GM12878 (cell line): ENCODE results near the gene TECR. TPM values are rescaled to one million over a fixed set of nuclear protein-coding genes. Genes with fewer than 3 reads are reported as not detected.

ENCODE experiments used
- ATAC-seq: fragments of 200-7000 bp; cut with Tn5 transposase; 3 replicates; pipeline ENCODE4 v1.9.1; 2020; ENCODE audit warnings: mild to moderate bottlenecking, moderate library complexity
- BruUV-seq: library from RNA; stranded (reverse); fragments of 400-500 nt; replicated peaks from 2 replicates; lab custom pipeline; 2021; lab: Mats Ljungman, UMichigan
- CTCF ChIA-PET: fragments of 300-600 bp; sonication (Branson Sonifier 250); formaldehyde crosslinking; extraction: SDS; loops from one replicate; lab custom pipeline; 2021; ENCODE audit warnings: inconsistent platforms; lab: Yijun Ruan, JAX
- POLR2A ChIA-PET: fragments of 350-600 bp; formaldehyde crosslinking; extraction: SDS; loops from one replicate; lab custom pipeline; 2021; ENCODE audit warnings: inconsistent platforms; lab: Charles Lee
- RAD21 ChIA-PET: fragments of 300-600 bp; sonication (Branson Sonifier 250); formaldehyde crosslinking; loops from one replicate; lab custom pipeline; 2023; ENCODE audit warnings: antibody characterized with exemption; ENCODE audit not compliant: unreplicated experiment; lab: Charles Lee
- SMC1A ChIA-PET: fragments of 300-600 bp; sonication (Branson Sonifier 250); formaldehyde crosslinking; loops from one replicate; lab custom pipeline; 2023; ENCODE audit not compliant: unreplicated experiment, uncharacterized antibody; lab: Charles Lee
- DNase-seq: peaks from one replicate; pipeline ENCODE4 v3.0.0-alpha.2; 2011; ENCODE audit warnings: low read depth, low spot score
- FAIRE-seq: peaks from 3 replicates; lab custom pipeline; 2011; peaks lifted over from hg19 to GRCh38; lab: Jason Lieb, UNC
- H2AFZ ChIP-seq: 2 replicates; pipeline ENCODE4 v1.6.0; 2011; ENCODE audit warnings: low read depth, low read length, control low read depth; ENCODE audit not compliant: control insufficient read depth
- H3K27ac ChIP-seq: 2 replicates; pipeline ENCODE4 v1.5.1; 2011; ENCODE audit warnings: control low read depth; ENCODE audit not compliant: control insufficient read depth, insufficient read depth
- H3K27me3 ChIP-seq, 2 experiments: replicated peaks in 1 of 2; 2 replicates each; pipeline versions ENCODE4 v1.6.0 to v1.6.1; 2011; ENCODE audit warnings: low read length in 1 of 2; ENCODE audit not compliant: control insufficient read depth in 2 of 2, insufficient read depth in 2 of 2
- H3K36me3 ChIP-seq, 2 experiments: 2 replicates each; pipeline ENCODE4 v1.5.1; 2011; ENCODE audit warnings: low read length in 1 of 2; ENCODE audit not compliant: control insufficient read depth in 2 of 2, insufficient read depth in 2 of 2
- H3K4me1 ChIP-seq: 2 replicates; pipeline ENCODE4 v1.6.1; 2011; ENCODE audit warnings: mild to moderate bottlenecking, low read length, moderate library complexity, mixed read lengths; ENCODE audit not compliant: control insufficient read depth, insufficient read depth
- H3K4me2 ChIP-seq: 2 replicates; pipeline ENCODE4 v1.6.0; 2011; ENCODE audit warnings: control low read depth; ENCODE audit not compliant: control insufficient read depth, insufficient read depth
- H3K4me3 ChIP-seq: fragments of 200-600 bp; sonication (generic); 2 replicates; pipeline ENCODE4 v1.5.1; 2016
- H3K79me2 ChIP-seq: 2 replicates; pipeline ENCODE4 v1.6.0; 2011; ENCODE audit warnings: low read length; ENCODE audit not compliant: control insufficient read depth, insufficient read depth
- H3K9ac ChIP-seq: 2 replicates; pipeline ENCODE4 v1.8.0; 2011; ENCODE audit warnings: low read length, control low read depth, mixed read lengths; ENCODE audit not compliant: control insufficient read depth, insufficient read depth
- H3K9me3 ChIP-seq: replicated peaks from 3 replicates; pipeline ENCODE4 v1.5.1; 2011; ENCODE audit warnings: mild to moderate bottlenecking, low read length; ENCODE audit not compliant: control insufficient read depth, insufficient read depth
- H4K20me1 ChIP-seq: 2 replicates; pipeline ENCODE4 v1.6.0; 2011; ENCODE audit not compliant: control insufficient read depth, insufficient read depth
- BACH1 ChIP-seq: fragments of 450-650 bp; IDR thresholded peaks from 2 replicates; pipeline ENCODE4 v1.6.1; 2017; ENCODE audit warnings: mild to moderate bottlenecking, borderline replicate concordance
- ESRRA ChIP-seq: IDR thresholded peaks from 2 replicates; pipeline ENCODE4 v1.6.1; 2012; ENCODE audit warnings: mild to moderate bottlenecking, low read length, improper control_type of control experiment
- ETV6 ChIP-seq, 2 experiments: fragments of 450-650 bp in 1 of 2; IDR thresholded peaks in 1 of 2; conservative IDR thresholded peaks in 1 of 2; 2 replicates each; pipeline ENCODE4 v1.6.1; 2014; ENCODE audit warnings: antibody characterized with exemption in 1 of 2, borderline replicate concordance in 1 of 2, low read depth in 1 of 2, mild to moderate bottlenecking in 1 of 2, moderate library complexity in 1 of 2
- HCFC1 ChIP-seq: fragments of 150-350 bp; IDR thresholded peaks from 2 replicates; pipeline ENCODE4 v1.6.1; 2014; ENCODE audit warnings: low read length
- MTA3 ChIP-seq: IDR thresholded peaks from 2 replicates; pipeline ENCODE4 v1.6.1; 2012; ENCODE audit warnings: low read length, inconsistent platforms, borderline replicate concordance
- NBN ChIP-seq: fragments of 450-650 bp; IDR thresholded peaks from 2 replicates; pipeline ENCODE4 v1.6.1; 2016
- NRF1 ChIP-seq: conservative IDR thresholded peaks from 2 replicates; pipeline ENCODE4 v1.6.1; 2011; ENCODE audit warnings: mild to moderate bottlenecking, low read depth, low read length, improper control_type of control experiment
- PML ChIP-seq: IDR thresholded peaks from 2 replicates; pipeline ENCODE4 v1.6.1; 2012; ENCODE audit warnings: low read length, inconsistent platforms
- POLR2AphosphoS2 ChIP-seq: IDR thresholded peaks from 2 replicates; pipeline ENCODE4 v1.6.1; 2011; ENCODE audit warnings: low read depth, mild to moderate bottlenecking, low read length, improper control_type of control experiment, moderate library complexity
- SREBF2 ChIP-seq: IDR thresholded peaks from 2 replicates; pipeline ENCODE4 v1.6.1; 2012; ENCODE audit warnings: mild to moderate bottlenecking, low read length
- STAT1 ChIP-seq: fragments of 450-650 bp; conservative IDR thresholded peaks from 2 replicates; pipeline ENCODE4 v1.6.1; 2014; ENCODE audit warnings: antibody characterized with exemption, mild to moderate bottlenecking
- STAT3 ChIP-seq: IDR thresholded peaks from 2 replicates; pipeline ENCODE4 v1.6.1; 2011; ENCODE audit warnings: low read depth, low read length, improper control_type of control experiment
- TCF7 ChIP-seq: IDR thresholded peaks from 2 replicates; pipeline ENCODE4 v1.6.1; 2014; ENCODE audit warnings: antibody characterized with exemption, borderline replicate concordance
- ZNF384 ChIP-seq: IDR thresholded peaks from 2 replicates; pipeline ENCODE4 v1.6.1; 2012; ENCODE audit warnings: low read depth, mild to moderate bottlenecking, low read length, improper control_type of control experiment, borderline replicate concordance
- ZZZ3 ChIP-seq: IDR thresholded peaks from 2 replicates; pipeline ENCODE4 v1.6.1; 2011; ENCODE audit warnings: low read depth; ENCODE audit not compliant: control insufficient read depth, insufficient read length
- WGBS: methylation state at CpG from one replicate; pipeline ENCODE4 v1.1.6; 2016; ENCODE audit warnings: low lambda C conversion rate; ENCODE audit not compliant: insufficient replicate concordance, insufficient coverage; ENCODE audit errors: missing lambda C conversion rate; 5-methylcytosine and 5-hydroxymethylcytosine counted together
- in situ Hi-C: fragments of 300-500 bp; cut with MboI; formaldehyde crosslinking; loops from 9 replicates; pipeline ENCODE4 v1.14.3; 2018; ENCODE audit warnings: mixed read lengths
- intact Hi-C: fragments of 100-400 bp; cut with micrococcal nuclease; formaldehyde crosslinking; loops from one replicate; pipeline ENCODE4 v1.14.2; 2022; ENCODE audit not compliant: unreplicated experiment
- polyA plus RNA-seq, 11 experiments: library from polyadenylated mRNA; depleted of rRNA in 4 of 11; unstranded in 6 of 11; stranded (reverse) in 5 of 11; fragments of >200 nt; fragmentation: Nextera tagmentation in 4 of 11; fragmentation: Illumina TruSeq in 1 of 11; extraction: Ambion mirVana in 4 of 11; extraction: Trizol in 1 of 11; gene quantifications; 1 replicate in 1 of 11; 2 replicates in 10 of 11; pipeline versions ENCODE4 v1.2.1 to v1.2.3, GENCODE V29; 2011 to 2016; ENCODE audit warnings: inconsistent platforms in 2 of 11, missing spikeins in 2 of 11, low read depth in 1 of 11
- total RNA-seq, 4 experiments: library from RNA; depleted of rRNA in 3 of 4; stranded (reverse); fragments of >200 nt in 3 of 4; fragmentation: Illumina TruSeq in 1 of 4; extraction: Trizol in 1 of 4; gene quantifications; 2 replicates each; pipeline versions ENCODE4 v1.2.1 to v1.2.3, GENCODE V29; 2013 to 2021
- TF ChIP-seq, protein P1 (sequence below): fragments of 150-350 bp; IDR thresholded peaks from 2 replicates; pipeline ENCODE4 v1.6.1; 2014; ENCODE audit warnings: mild to moderate bottlenecking, low read depth, low read length

Gene TECR
- total and polyA plus RNA-seq, 10 of the 15 experiments (the other 5 are each of a cell fraction or from before 2014, with no cell fraction given), result 9.6 to 157 (median 64.2) TPM

DNA sequence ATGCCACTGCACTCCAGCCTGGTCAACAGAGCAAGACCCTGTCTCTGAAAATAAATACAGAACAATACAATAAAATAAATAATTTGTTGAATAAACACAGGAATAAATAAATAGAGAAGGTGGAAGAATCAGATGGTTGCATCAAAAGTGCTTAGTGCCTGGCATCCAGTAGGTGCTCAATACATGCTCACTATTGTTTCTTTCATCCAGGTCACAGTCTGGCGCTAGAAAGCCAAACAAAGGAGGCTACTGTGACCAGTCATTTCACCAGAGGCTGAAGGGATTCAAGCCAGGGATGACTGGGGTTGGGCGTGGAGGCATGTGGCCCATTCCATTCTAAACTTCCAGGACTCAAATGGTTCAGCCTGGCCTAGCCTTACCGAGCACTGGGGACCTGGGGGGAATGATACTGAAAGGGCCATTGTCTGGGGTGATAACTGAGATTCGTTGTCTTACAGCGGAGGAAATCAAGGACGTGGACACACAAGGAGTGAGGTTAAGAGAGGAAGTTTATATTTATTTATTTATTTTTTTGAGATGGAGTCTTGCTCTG lies 46.1 kb downstream of the TECR start:
- intact Hi-C loops, result loop anchor here (10.0 kb wide), 1 partner anchor 209 kb away; no protein-coding TSS in a partner anchor
- CTCF ChIA-PET, result interaction anchor here (1.1 to 14.6 kb wide), 7 partner anchors 11 to 517 kb away, joined by 4 to 803 read pairs (median 12); partner anchors contain the start of genes ADGRE3 and ZNF333

More for the DNA sequence above, 46.1 kb downstream of the TECR start:
- no peak for ATAC-seq
- in situ Hi-C loops, result loop anchor here (25.0 kb wide), 1 partner anchor 2012 kb away; no protein-coding TSS in a partner anchor
- POLR2A ChIA-PET, result interaction anchor here (11.9 kb wide), 1 partner anchor 112 kb away, joined by 190 read pairs; the partner anchor contains the start of gene ZNF333
- DNase-seq, result no peak
- no peak for TF ChIP-seq PML
- no peak for TF ChIP-seq NRF1
- no peak for TF ChIP-seq STAT3
- TF ChIP-seq ETV6 (conservative IDR thresholded peaks at IDR 0.05 in 1 of 2, IDR thresholded peaks at IDR 0.05 in 1 of 2; ENCODE audit: borderline replicate concordance in 1 of 2, low read depth in 1 of 2), result no peak
- TF ChIP-seq ZNF384, result no peak
- TF ChIP-seq, protein P1, sequence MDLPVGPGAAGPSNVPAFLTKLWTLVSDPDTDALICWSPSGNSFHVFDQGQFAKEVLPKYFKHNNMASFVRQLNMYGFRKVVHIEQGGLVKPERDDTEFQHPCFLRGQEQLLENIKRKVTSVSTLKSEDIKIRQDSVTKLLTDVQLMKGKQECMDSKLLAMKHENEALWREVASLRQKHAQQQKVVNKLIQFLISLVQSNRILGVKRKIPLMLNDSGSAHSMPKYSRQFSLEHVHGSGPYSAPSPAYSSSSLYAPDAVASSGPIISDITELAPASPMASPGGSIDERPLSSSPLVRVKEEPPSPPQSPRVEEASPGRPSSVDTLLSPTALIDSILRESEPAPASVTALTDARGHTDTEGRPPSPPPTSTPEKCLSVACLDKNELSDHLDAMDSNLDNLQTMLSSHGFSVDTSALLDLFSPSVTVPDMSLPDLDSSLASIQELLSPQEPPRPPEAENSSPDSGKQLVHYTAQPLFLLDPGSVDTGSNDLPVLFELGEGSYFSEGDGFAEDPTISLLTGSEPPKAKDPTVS, result no peak
- no peak for TF ChIP-seq SREBF2
- TF ChIP-seq BACH1, result no peak
- TF ChIP-seq ZZZ3, result no peak
- no peak for TF ChIP-seq TCF7
- no peak for TF ChIP-seq HCFC1
- no peak for TF ChIP-seq STAT1
- no peak for TF ChIP-seq MTA3
- TF ChIP-seq POLR2AphosphoS2, result no peak
- TF ChIP-seq NBN, result no peak
- no peak for TF ChIP-seq ESRRA
- no peaks in the 10 kb centered on the region for H3K27me3 ChIP-seq
- H3K36me3 ChIP-seq, result no peaks in the 10 kb centered on the region
- no peaks in the 10 kb centered on the region for H3K9me3 ChIP-seq
- peaks cover 20% of the 10 kb centered on the region for H3K4me1 ChIP-seq
- RAD21 ChIA-PET, result interaction anchor here (1.4 to 13.6 kb wide), 3 partner anchors 97 to 112 kb away, joined by 3 to 593 read pairs (median 11); partner anchors contain the start of gene ZNF333
- H3K27ac ChIP-seq, result no peak overlapping the region
- H3K9ac ChIP-seq, result no peak overlapping the region
- H2AFZ ChIP-seq, result no peak overlapping the region
- H3K4me2 ChIP-seq, result no peak overlapping the region
- SMC1A ChIA-PET, result interaction anchor here (1.4 to 12.5 kb wide), 4 partner anchors 38 to 112 kb away, joined by 4 to 558 read pairs (median 4); partner anchors contain the start of gene ZNF333
- no peak for FAIRE-seq
- no peaks in the 10 kb centered on the region for H4K20me1 ChIP-seq
- BruUV-seq, result no TSS peak
- peaks cover 14% of the 10 kb centered on the region for H3K79me2 ChIP-seq
- WGBS, result 71% methylated on average over 6 of the region's 6 CpGs
- no peak overlapping the region for H3K4me3 ChIP-seq
